GM21515 (cell line): ENCODE results near the gene CRIP3.

ENCODE experiments used
- ATAC-seq: cut with Tn5 transposase; IDR thresholded peaks from one replicate; pipeline ENCODE4 v1.9.1; 2021; ENCODE audit not compliant: unreplicated experiment

CRIP3 gene

DNA sequence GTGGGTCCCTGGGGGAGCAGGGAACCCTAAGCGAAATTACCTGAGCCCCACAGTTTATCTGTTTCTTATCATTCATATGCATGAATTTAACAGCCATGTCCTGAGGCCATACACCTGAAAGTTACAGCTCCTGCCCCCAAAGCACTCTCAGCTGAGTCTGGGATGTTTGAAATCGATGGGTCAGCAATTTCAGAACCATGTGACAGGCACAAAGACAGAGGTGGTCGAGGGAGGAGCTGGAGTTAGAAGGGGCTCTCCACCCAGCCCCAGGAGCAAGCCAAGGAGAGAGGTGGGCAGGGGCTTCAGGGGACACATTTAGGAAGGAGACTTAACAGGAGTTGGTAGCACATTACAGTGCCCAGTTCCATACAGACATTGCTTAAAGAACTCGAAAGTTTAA lies 50.4 kb downstream of the CRIP3 start:
- no peak for ATAC-seq

GRCh38 chr6:43257367-43258145 lies 51.1 kb downstream of the CRIP3 start:
- no peak for ATAC-seq

DNA sequence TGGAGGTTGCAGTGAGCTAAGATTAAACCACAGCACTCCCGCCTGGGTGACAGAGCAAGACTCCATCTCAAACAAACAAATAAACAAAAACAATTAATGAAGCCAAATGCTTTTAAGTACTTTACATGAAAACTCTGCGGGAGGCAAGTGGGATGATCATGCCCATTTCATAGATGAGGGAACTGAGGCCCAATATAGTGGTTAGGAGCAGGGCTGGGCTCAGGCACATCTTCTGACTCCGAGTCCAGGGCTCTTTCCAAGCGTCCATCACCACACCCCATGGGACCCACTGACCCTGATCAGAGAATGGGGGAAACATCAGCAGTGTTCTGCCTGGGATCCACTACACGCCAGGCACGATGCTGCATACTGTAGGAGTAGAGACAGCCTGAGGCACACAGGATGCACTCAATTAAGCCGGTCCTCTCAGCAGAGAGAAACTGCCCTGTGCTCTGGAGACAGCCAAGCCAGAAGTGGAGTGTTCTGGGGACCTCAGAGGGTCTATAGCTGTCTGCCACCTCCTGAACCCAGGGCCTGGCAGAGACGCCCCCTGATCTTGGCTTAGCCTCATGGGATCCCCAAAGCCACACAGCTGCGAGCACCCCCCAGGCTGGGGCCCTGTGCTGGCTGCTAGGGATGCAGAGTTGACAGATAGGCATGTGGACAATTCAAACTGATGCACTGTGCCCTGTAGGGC lies 51.8 kb downstream of the CRIP3 start:
- ATAC-seq, result no peak
